ENCODE measurements around the gene CERS6. TPM values are rescaled to one million over a fixed set of nuclear protein-coding genes. Genes with fewer than 3 reads are reported as not detected.

The CERS6 gene
- polyA plus RNA-seq, 1 donor: 43.8 TPM

Other genes starting within 250 kb of the CERS6 start
- 22.4 TPM for gene STK39, start 208.7 kb upstream of the CERS6 start, polyA plus RNA-seq

All from large intestine (tissue), 1 donor.